H54 (cell line): ENCODE data around the gene PIGV.
A peak's percentile ranks its signal among the peaks of the same experiment; 100 is the strongest.
"Not testable (repeated sequence)": the region's sequence is repeated elsewhere in the genome, so short reads cannot be mapped to it uniquely, and the experiment has no call there.

Experiments
- DNase-seq: peaks from one replicate; pipeline ENCODE4 v3.0.0; 2011; ENCODE audit warnings: low spot score, mixed read lengths; ENCODE audit not compliant: insufficient read length
- FAIRE-seq: peaks from 3 replicates; lab custom pipeline; 2011; peaks lifted over from hg19 to GRCh38; lab: Jason Lieb, UNC
- POLR2A ChIP-seq: IDR thresholded peaks from 2 replicates; pipeline ENCODE4 v1.6.1; 2011; ENCODE audit warnings: low read depth, mild to moderate bottlenecking, low read length

The PIGV gene

GRCh38 chr1:26790551-26790953, 2.8 kb downstream of the PIGV start:
- no peak for FAIRE-seq
- DNase-seq, result no peak
- TF ChIP-seq POLR2A, result no peak

GRCh38 chr1:26791148-26791547, 3.4 kb downstream of the PIGV start:
- FAIRE-seq (no peak), DNase-seq (no peak)

GRCh38 chr1:26791626-26792025, 3.9 kb downstream of the PIGV start:
- no peak for TF ChIP-seq POLR2A
- no peak for DNase-seq
- FAIRE-seq, result no peak

More at GRCh38 chr1:26791148-26791547, 3.4 kb downstream of the PIGV start:
- no peak for TF ChIP-seq POLR2A

- FAIRE-seq (no peak), DNase-seq (no peak)
- no peak for TF ChIP-seq POLR2A
These were observed 5.2 kb downstream of the PIGV start for GRCh38 chr1:26792924-26793323.

DNA sequence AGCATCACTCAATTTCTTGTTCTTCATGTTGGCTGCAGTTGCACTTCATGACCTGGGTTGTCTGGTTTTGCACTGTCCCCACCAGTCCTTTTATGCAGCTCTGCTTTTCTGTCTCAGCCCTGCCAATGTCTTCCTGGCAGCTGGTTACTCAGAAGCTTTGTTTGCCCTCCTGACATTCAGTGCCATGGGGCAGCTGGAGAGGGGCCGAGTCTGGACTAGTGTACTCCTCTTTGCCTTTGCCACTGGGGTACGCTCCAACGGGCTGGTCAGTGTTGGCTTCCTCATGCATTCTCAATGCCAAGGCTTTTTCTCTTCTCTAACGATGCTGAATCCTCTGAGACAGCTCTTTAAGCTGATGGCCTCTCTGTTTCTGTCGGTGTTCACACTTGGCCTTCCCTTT, 6.6 kb downstream of the PIGV start:
- no peak for FAIRE-seq
- no peak for DNase-seq
- TF ChIP-seq POLR2A, result no peak

DNA sequence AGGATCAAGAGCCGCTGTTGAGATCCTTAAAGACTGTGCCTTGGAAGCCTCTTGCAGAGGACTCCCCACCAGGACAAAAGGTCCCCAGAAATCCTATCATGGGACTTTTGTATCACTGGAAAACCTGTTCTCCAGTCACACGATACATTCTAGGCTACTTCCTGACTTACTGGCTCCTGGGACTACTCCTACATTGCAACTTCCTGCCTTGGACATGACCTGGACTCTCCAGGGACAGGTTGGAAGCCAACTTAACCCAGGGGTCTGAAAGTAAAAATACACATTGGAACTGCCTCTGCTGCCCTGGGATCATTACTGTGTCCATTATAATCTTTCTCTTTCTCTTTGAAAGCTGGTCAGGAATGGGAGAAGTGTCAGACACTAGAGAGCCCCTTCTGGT, 9.9 kb downstream of the PIGV start:
- FAIRE-seq (no peak), DNase-seq (no peak)
- TF ChIP-seq POLR2A, result no peak

GRCh38 chr1:26799479-26800142, 11.9 kb downstream of the PIGV start:
- DNase-seq (peak; percentile 59), FAIRE-seq (peak; percentile 92)
- no peak for TF ChIP-seq POLR2A

GRCh38 chr1:26803932-26804331, 16.2 kb downstream of the PIGV start:
- not testable (repeated sequence) for FAIRE-seq, DNase-seq

DNA sequence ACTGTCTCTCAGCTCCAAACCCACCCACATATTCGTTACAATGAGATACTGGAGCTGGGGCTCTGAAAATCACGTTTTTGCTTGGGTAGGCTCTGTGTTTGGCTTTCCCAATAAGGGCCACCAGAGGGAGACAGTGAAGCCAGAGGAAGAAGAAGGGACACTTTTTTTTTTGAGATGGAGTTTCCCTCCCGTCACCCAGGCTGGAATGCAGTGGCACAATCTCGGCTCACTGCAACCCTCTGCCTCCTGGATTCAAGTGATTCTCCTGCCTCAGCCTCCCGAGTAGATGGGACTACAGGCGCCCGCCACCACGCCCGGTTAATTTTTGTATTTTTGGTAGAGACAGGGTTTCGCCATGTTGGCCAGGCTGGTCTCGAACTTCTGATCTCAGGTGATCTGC, 22.4 kb downstream of the PIGV start:
- not testable (repeated sequence) for DNase-seq
- FAIRE-seq, result peak; percentile 67

GRCh38 chr1:26811057-26811456, 23.3 kb downstream of the PIGV start:
- FAIRE-seq, result no peak
- DNase-seq, result no peak
- TF ChIP-seq POLR2A, result no peak

DNA sequence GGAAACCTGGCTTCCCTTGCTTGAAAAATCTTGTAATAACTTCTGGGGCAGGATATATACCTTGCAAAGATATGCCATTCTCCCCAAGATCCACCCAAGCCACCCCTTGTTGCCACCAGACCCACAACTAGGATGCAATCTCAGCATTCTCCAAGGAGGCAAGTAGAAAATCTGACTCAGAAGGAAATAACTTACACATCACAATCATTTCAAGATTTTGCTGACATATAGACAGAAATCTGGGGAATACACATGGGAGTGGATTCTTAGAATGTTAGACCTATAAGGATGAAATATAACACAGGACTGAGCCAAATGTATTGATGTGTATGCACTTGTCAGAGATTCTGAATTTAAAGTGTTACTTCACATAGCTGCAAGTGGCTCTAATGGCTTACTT, 24.0 kb downstream of the PIGV start:
- no peak for TF ChIP-seq POLR2A
- DNase-seq, result no peak

DNA sequence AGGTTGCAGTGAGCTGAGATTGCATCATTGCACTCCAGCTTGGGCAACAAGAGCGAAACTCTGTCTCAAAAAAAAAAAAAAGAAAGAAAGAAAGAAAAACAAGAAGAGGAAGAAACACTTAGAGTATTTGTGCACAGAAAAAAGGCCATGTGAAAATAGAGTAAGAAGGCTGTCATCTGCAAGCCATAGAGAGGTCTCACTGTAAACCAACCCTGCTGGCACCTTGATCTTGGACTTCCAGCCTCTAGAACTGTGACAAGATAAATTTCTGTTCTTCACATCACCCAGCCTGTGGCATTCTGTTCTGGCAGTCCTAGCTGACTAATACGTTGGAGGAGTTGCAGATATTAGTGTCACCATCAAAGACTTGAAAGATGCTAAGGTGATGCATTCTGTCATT, 26.6 kb downstream of the PIGV start:
- FAIRE-seq, result no peak
- no peak for DNase-seq
- no peak for TF ChIP-seq POLR2A

More for the DNA sequence above, 24.0 kb downstream of the PIGV start:
- no peak for FAIRE-seq

DNA sequence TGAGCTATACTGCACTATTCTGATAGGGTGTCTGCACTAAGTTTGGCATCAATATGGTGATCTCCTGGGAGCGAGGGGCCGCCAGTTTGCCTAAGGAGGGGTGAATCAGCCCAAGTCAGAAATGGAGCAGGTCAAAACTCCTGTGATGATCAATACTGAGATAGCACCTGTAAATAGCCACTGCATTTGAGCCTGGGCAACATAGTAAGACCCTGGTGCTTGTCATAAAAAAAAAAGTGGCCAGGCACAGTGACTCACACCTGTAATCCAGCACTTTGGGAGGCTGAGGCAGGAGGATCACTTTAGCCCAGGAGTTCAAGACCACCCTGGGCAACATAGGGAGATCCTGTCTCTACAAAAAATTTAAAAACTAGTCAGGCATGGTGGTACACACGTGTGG, 27.1 kb downstream of the PIGV start:
- DNase-seq (no peak), FAIRE-seq (no peak)
- TF ChIP-seq POLR2A, result no peak

DNA sequence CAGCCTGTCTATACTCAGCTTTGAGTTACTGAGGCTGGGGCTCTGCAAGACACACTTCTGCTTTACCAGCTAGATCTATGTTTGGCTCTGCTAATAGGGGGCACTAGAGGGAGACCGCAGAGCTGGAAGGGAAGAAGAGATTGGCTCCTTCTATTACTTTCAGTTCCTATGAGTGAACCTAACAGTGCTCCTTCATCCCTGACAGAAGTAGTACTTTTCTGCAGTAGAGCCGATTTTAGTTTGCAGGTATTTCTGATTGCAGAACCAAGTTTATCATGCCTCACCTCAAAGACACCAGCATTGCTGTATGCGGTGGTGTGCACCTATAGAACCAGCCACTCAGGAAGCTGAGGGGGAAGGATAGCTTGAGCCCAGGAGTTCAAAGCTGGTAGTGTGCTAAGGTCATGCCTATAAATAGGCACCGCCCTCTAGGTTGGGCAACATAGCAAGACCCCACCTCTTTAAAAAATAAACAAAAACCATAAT, 33.1 kb downstream of the PIGV start:
- TF ChIP-seq POLR2A, result no peak
- DNase-seq, result no peak
- FAIRE-seq, result no peak

DNA sequence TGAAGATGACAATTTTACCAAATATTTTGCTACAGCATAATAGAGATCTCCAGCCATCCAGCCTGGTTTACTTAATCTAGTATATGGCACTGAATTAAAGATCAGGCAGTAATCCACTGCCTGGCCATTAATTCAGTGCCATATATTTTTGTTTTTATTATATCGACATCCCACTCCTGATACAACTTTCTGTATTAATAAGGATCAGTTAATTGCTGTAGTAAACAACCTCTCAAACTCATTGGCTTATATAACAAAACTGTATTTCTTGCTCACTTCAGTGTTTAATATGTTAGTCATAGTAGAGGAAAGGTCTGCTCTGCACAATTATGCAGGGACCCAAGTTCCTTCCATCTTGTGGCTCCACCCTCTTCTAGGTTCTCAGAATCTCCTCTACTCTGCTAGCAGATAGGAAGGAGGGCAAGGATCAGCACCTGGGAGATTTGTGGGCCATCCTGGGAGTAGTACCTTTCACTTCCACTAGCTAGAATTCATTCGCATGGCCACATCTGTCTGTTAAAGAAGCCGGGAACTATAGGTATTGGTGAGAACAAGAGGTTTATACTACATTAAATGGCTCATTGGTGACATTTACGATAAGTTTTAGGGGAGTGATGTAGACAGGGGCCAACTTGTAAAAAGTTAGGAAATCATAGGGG, 35.1 kb downstream of the PIGV start:
- no peak for TF ChIP-seq POLR2A
- FAIRE-seq, result no peak
- DNase-seq, result no peak

- FAIRE-seq, result no peak
- DNase-seq, result no peak
- no peak for TF ChIP-seq POLR2A
These were observed 37.0 kb downstream of the PIGV start for GRCh38 chr1:26824731-26825130.
